ENCODE data around the gene MNX1.

GRCh38 chr7:156985101-156985992, 25.1 kb downstream of the MNX1 start:
- TF ChIP-seq, protein P1, sequence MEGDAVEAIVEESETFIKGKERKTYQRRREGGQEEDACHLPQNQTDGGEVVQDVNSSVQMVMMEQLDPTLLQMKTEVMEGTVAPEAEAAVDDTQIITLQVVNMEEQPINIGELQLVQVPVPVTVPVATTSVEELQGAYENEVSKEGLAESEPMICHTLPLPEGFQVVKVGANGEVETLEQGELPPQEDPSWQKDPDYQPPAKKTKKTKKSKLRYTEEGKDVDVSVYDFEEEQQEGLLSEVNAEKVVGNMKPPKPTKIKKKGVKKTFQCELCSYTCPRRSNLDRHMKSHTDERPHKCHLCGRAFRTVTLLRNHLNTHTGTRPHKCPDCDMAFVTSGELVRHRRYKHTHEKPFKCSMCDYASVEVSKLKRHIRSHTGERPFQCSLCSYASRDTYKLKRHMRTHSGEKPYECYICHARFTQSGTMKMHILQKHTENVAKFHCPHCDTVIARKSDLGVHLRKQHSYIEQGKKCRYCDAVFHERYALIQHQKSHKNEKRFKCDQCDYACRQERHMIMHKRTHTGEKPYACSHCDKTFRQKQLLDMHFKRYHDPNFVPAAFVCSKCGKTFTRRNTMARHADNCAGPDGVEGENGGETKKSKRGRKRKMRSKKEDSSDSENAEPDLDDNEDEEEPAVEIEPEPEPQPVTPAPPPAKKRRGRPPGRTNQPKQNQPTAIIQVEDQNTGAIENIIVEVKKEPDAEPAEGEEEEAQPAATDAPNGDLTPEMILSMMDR (conservative IDR thresholded peaks at IDR 0.05; ENCODE audit: low read depth, low read length) = no peak
- no peak for TF ChIP-seq EZH2phosphoT487 (IDR thresholded peaks at IDR 0.05; ENCODE audit: borderline replicate concordance, low read length)
- no peak for TF ChIP-seq EZH2 (IDR thresholded peaks at IDR 0.05; ENCODE audit: low read length, unreplicated experiment)

All from PC-3 (cell line).